Stimulated activated naive CD8-positive, alpha-beta T cell treated with anti-CD3 and anti-CD28 coated beads, Interleukin-15, Interleukin-2, amounts not matched to agents 100 U/mL and 50 U/mL, for 24 hours (primary cell): ENCODE results near the gene XKR3.
"Not testable (repeated sequence)": the region's sequence is repeated elsewhere in the genome, so short reads cannot be mapped to it uniquely, and the experiment has no call there.

Experiments used
- ATAC-seq: fragments of 150-1000 bp; cut with Tn5 transposase; one replicate; pipeline ENCODE4 v1.10.0; 2021
- DNase-seq: peaks from one replicate; pipeline ENCODE4 v3.0.0; 2021

XKR3 gene

DNA sequence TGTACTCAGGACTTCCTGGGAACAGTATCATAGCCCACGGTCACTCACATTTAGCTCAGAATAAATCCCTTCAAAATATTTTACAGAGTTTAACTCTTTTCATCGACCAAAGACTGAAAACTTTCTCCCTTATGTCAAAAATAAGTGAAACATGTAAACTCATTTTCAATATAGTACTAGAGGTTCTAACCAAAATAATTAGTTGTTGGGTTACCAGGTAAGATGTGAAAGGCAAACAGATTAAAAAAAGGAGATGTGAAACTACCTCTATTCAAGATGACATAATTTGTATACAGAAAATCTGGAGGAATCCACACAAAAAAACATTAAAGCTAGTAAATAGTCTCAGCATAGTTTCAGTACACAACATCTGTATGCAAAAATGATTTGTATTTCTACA, 20.3 kb downstream of the XKR3 start:
- no peak for DNase-seq
- ATAC-seq: no peak

GRCh38 chr22:16803255-16803917, 21.8 kb downstream of the XKR3 start:
- DNase-seq: no peak
- ATAC-seq: no peak

- no peak for DNase-seq
- ATAC-seq: no peak
These were observed 23.6 kb downstream of the XKR3 start for GRCh38 chr22:16801571-16801970.

DNA sequence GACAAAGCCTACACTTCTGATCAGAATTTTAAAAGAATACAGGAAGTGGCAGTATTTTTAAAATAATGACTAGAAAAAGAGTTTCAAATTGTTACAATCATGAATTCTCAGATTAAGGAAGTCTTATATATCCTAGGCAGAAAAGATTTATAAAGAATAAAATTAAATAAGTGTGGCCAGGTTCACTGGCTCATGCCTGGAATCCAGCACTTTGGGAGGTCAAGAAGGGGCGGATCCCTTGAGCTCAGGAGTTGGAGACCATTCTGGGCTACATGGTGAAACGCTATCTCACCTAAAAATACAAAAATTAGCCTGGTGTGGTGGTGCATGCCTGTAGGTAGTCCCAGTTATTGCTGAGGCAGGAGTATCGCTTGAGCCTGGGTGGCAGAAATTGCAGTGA, 24.1 kb downstream of the XKR3 start:
- no peak for DNase-seq
- ATAC-seq: no peak

DNA sequence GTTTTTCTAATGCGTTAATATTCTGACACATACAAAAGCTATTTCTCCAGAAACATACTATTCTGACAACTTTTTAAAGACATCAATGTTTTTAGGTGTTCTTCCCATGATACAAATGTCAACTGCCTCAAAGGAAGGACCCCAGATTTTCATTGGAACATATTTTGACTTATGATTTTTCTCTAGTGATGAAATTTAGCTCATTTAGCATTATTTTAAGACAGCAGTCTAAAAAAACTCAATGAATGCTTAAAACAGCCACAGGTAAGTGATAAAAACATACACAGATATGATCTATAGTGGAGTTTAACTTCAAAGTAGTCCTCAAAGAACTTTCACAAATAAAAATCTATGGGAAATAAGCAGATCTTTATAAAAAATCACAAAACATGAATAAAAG, 24.9 kb downstream of the XKR3 start:
- no peak for ATAC-seq
- DNase-seq: no peak

- not testable (repeated sequence) for ATAC-seq, DNase-seq
These were observed 29.7 kb downstream of the XKR3 start for GRCh38 chr22:16795504-16795903.

GRCh38 chr22:16793831-16794230, 31.4 kb downstream of the XKR3 start:
- DNase-seq (no peak), ATAC-seq (no peak)

DNA sequence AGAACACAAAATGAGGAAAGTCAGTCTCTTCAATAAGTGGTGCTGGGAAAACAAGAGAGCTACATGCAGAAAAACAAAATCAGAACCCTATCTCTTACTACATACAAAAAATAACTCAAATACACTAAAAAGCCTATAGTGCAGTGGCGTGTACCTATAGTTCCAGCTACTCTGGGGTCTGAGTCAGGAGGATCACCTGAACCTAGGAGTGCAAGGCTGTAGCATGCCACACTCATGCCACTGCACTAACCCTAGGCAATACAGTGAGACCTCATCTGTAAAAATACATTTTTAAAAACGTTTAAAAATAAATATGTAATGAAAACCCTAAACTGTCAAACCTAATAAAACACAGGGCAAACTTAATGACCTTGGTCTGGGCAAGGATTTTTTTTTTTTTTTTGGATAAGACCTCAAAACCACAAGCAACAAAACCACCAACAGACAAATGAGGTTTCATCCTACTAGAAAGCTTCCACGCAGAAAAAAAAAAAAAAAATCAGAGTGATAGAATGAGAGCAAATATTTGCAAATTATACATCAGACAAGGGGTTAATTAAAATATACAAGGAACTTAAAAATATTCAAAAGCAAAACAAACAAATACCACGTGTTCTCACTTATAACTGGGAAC, 35.2 kb downstream of the XKR3 start:
- no peak for ATAC-seq
- DNase-seq: no peak

GRCh38 chr22:16783930-16784354, 41.3 kb downstream of the XKR3 start:
- DNase-seq (peak; percentile 5), ATAC-seq (no peak)

DNA sequence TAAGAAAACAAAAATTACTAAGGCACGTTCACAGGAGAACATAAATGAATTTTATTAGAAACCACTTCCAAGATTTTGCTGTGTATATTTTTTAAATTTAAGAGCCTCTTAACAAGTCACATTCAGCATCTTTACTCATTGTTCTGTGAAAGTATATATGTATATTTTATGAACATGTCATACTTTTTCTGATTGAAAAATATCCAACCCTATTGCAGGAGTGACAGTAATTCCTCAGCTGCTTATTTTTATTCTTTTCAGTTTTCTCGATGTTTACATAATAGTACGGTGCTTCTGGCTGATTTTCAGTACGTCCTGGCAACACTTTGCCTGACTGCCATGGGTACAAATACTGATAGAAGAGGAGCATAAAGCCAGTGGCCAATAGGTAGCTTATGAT, 41.8 kb downstream of the XKR3 start:
- no peak for DNase-seq
- no peak for ATAC-seq

DNA sequence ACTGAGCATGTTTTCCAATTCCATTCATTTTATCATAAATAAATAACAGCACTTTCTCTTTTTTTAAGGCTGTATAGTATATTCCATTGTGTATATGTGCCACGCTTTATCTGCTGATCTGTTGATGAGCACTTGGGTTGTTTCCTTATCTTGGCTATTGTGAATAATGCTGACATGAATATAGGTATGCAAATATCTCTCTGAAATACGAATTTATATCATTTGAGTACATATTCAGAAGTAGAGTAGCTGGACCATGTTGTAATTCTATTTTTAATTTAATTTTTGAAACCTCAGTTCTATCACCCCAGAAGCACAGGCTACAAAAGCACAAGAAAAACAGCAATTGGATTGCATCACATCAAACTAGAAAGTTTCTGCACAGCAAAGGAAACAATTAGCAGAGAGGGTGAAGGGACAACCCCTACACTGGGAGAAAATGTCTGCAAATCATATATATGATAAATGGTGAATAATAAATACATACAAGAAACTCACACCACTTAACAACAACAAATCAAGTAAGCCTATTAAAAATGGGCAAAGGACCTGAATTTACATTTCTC, 43.4 kb downstream of the XKR3 start:
- no peak for DNase-seq
- no peak for ATAC-seq

- DNase-seq (no peak), ATAC-seq (no peak)
These were observed 44.0 kb downstream of the XKR3 start for GRCh38 chr22:16781074-16781763.

GRCh38 chr22:16777284-16777924, 47.8 kb downstream of the XKR3 start:
- DNase-seq: no peak
- no peak for ATAC-seq

GRCh38 chr22:16776080-16776479, 49.1 kb downstream of the XKR3 start:
- no peak for ATAC-seq
- no peak for DNase-seq

DNA sequence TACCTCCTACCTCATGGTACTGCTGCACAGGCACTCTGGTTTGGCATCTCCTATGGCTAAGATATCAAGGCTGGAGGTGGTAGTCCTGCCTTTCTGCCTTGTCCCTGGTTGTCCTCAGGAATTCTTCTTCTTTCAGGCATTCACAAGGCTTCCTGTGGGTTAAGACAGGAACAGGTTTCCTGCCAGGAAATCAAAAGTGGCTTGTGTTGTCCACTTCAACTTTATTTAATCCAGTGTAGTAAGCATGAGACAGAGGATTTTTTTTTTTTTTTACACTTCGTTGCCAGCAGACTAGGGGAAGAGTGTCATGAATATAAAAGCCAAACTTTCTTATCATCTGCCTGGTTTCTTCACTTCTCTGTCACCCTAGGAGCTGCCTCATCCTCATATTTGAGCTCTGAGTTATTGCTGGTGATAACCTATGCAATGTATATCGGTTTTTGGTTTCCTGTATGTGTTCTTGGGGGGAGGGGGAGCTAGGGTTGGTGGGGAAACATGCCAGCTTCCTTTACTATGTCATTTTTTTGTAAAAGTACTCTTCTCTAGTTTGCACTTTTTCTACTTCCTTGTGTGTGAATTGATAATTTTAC, 50.2 kb downstream of the XKR3 start:
- DNase-seq (no peak), ATAC-seq (no peak)

DNA sequence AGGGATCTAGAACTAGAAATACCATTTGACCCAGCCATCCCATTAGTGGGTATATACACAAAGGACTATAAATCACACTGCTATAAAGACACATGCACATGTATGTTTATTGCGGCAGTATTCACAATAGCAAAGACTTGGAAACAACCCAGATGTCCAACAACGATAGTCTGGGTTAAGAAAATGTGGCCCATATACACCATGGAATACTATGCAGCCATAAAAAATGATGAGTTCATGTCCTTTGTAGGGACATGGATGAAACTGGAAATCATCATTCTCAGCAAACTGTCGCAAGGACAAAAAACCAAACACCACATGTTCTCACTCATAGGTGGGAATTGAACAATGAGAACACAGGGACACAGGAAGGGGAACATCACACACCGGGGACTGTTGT, 53.6 kb downstream of the XKR3 start:
- DNase-seq, ATAC-seq: not testable (repeated sequence)

GRCh38 chr22:16767927-16768326, 57.3 kb downstream of the XKR3 start:
- not testable (repeated sequence) for ATAC-seq, DNase-seq

DNA sequence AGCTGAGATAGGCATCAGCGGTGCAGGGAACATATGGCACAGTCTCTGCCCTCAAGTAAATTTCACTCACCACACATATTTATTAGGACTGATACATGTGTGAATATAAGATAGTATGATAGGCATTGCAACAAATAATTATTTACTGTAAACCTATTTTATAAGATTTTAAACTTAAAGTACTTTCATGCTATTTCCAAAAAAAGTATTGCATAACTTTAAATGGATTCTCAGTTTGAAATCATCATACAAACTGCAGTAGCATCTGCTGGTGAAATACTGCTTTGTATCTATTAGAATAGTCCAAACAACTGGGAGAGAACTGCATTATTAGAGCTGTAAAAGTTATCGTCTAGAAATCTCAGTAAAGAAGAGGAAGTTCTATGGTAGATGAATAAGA, 63.0 kb downstream of the XKR3 start:
- not testable (repeated sequence) for DNase-seq, ATAC-seq

DNA sequence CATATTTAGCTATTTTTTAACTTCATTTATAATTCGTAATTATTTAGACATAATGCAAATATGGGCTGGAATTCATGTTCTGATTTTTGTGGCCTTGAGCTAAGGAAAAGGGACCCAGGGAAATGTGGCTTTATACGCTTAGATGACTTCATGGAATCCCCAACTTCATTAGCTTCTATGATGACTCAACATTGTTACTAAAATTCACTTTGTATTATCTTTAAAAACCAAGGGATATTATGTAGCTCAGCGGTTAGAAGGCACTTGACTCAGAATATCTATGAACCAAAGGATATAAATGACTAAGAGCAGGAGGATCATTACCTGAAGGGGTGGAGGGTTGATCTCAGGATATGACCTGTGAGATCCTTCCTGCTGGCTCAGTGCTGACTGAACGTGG, 64.8 kb downstream of the XKR3 start:
- not testable (repeated sequence) for DNase-seq, ATAC-seq

DNA sequence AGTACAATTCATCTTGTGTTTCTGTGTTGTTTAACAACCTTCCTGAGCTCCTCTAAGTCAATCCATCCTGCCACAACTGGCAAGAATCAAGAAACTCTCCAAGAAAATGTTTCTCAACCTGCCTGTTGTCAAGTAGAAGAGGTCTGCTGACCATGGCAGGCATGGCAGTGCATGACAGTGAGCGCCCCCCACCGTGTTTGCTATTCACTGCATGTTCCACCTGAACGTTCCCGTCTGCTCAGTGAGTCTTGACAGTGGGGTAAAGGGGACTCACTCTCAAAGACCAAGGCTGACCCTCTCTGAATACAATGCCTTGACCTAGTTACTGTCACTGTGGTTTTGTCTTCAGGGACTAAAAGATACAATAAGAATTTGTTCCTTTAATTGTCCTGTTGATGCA, 75.9 kb downstream of the XKR3 start:
- not testable (repeated sequence) for ATAC-seq, DNase-seq

DNA sequence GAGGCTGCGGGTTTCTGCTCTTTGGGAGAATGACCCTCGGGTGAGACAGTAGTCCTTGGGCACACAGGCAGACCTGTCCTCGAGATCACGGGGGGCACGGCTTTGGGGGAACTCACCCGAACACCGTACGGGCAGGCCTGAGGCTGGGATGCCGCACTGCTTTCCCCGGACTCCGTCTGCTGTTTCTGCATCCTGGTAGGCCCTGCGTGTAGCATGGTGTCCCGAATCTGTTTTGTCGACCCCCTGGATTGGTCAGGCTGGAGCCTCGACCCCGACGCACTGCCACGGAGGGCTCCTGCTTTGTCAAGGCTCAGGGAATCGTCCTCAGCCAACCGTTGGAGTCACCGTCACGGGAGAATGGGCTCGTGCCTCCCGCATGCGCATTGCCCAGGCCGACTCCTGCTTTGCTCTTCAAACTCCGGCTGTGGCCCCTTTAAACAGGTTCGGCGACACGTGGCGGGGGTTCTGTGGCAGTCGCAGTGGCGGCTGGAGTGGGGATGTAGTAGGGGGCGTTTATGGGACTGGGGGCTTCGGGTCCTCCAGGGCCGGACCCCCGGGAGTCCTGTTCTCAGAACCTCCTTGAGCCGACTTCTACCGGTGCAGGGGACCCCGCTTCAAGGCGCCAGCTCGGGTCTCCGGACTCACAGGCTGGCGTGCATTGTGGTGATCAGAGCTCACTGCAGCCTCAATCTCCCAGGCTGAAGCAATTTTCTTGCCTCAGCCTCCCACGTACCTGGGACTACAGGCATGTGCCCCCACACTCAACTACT, 76.9 kb downstream of the XKR3 start:
- DNase-seq, ATAC-seq: not testable (repeated sequence)
